SK-N-SH (cell line): Measurements from ENCODE around the gene OSBPL10. TPM values are rescaled to one million over a fixed set of nuclear protein-coding genes. Genes with fewer than 3 reads are reported as not detected.

Experiments
- CTCF ChIA-PET: fragments of 300-600, 350-600 bp; formaldehyde crosslinking; extraction: SDS; loops from one replicate; lab custom pipeline; 2021; lab: Yijun Ruan, JAX
- POLR2A ChIA-PET: fragments of 350-600 bp; sonication (Branson Sonifier 250); formaldehyde crosslinking; extraction: SDS; loops from one replicate; lab custom pipeline; 2020; ENCODE audit warnings: antibody characterized with exemption, inconsistent platforms; lab: Yijun Ruan, JAX
- DNase-seq: peaks from one replicate; pipeline ENCODE4 v3.0.0; 2012
- H2AFZ ChIP-seq: fragments of 200-600 bp; sonication (generic); 2 replicates; pipeline ENCODE4 v1.8.1; 2016; ENCODE audit warnings: antibody characterized with exemption, mild to moderate bottlenecking, low read depth
- H3F3A ChIP-seq: fragments of 200-600 bp; sonication (generic); replicated peaks from 2 replicates; pipeline ENCODE3; 2016; ENCODE audit warnings: antibody characterized with exemption, mild to moderate bottlenecking; ENCODE audit not compliant: insufficient read depth
- H3K27ac ChIP-seq, 2 experiments: fragments of 200-500 bp in 1 of 2; fragments of 200-600 bp in 1 of 2; sonication (Bioruptor generic) in 1 of 2; sonication (generic), shearing (Covaris generic) in 1 of 2; 2 replicates each; pipeline versions ENCODE4 v1.5.1 to v1.6.1; 2014 to 2016; ENCODE audit warnings: low read depth in 2 of 2, inconsistent platforms in 1 of 2, low read length in 1 of 2, mild to moderate bottlenecking in 1 of 2, mixed read lengths in 1 of 2
- H3K27me3 ChIP-seq: fragments of 200-600 bp; sonication (generic), shearing (Covaris generic); 2 replicates; pipeline ENCODE4 v1.6.1; 2016; ENCODE audit warnings: mixed run types; ENCODE audit not compliant: insufficient read depth
- H3K36me3 ChIP-seq, 2 experiments: fragments of 200-500 bp in 1 of 2; fragments of 200-600 bp in 1 of 2; sonication (Bioruptor generic) in 1 of 2; sonication (generic) in 1 of 2; replicated peaks in 1 of 2; 2 replicates each; pipeline versions ENCODE3 to v1.5.1; 2014 to 2016; ENCODE audit warnings: low read length in 1 of 2, mild to moderate bottlenecking in 1 of 2; ENCODE audit not compliant: insufficient read depth in 2 of 2, control insufficient read depth in 1 of 2
- H3K4me1 ChIP-seq, 2 experiments: fragments of 200-500 bp in 1 of 2; fragments of 200-600 bp in 1 of 2; sonication (Bioruptor generic) in 1 of 2; sonication (generic), shearing (Covaris generic) in 1 of 2; 2 replicates each; pipeline versions ENCODE4 v1.5.1 to v1.6.1; 2014 to 2016; ENCODE audit warnings: low read depth in 1 of 2, low read length in 1 of 2, mixed run types in 1 of 2; ENCODE audit not compliant: insufficient read depth in 2 of 2, control insufficient read depth in 1 of 2
- H3K4me2 ChIP-seq: fragments of 200-600 bp; sonication (generic), shearing (Covaris generic); 2 replicates; pipeline ENCODE4 v1.6.1; 2017; ENCODE audit warnings: mixed run types
- H3K4me3 ChIP-seq, 2 experiments: fragments of 200-500 bp in 1 of 2; fragments of 200-600 bp in 1 of 2; sonication (Bioruptor generic) in 1 of 2; sonication (generic), shearing (Covaris generic) in 1 of 2; 2 replicates each; pipeline versions ENCODE4 v1.5.1 to v1.8.1; 2014 to 2016; ENCODE audit warnings: low read depth in 2 of 2, inconsistent platforms in 1 of 2, low read length in 1 of 2, mild to moderate bottlenecking in 1 of 2, mixed read lengths in 1 of 2, moderate library complexity in 1 of 2
- H3K79me2 ChIP-seq: fragments of 200-600 bp; sonication (generic); 2 replicates; pipeline ENCODE4 v1.8.1; 2017; ENCODE audit warnings: mild to moderate bottlenecking; ENCODE audit not compliant: insufficient read depth
- H3K9ac ChIP-seq: fragments of 200-600 bp; sonication (generic); 2 replicates; pipeline ENCODE4 v1.6.1; 2017; ENCODE audit warnings: mixed run types
- H3K9me2 ChIP-seq: fragments of 200-600 bp; sonication (generic); 2 replicates; pipeline ENCODE4 v1.6.1; 2017; ENCODE audit warnings: mixed run types
- H3K9me3 ChIP-seq: fragments of 200-600 bp; sonication (generic); 2 replicates; pipeline ENCODE4 v1.6.1; 2017; ENCODE audit warnings: mixed run types, mild to moderate bottlenecking, moderate library complexity
- H4K20me1 ChIP-seq: fragments of 200-600 bp; sonication (generic); 2 replicates; pipeline ENCODE4 v1.6.1; 2017; ENCODE audit warnings: mild to moderate bottlenecking, mixed run types; ENCODE audit not compliant: insufficient read depth
- CHD2 ChIP-seq: fragments of 150-350 bp; IDR thresholded peaks from 2 replicates; pipeline ENCODE4 v1.6.1; 2018; ENCODE audit warnings: low read length; ENCODE audit not compliant: partially characterized antibody
- ELF1 ChIP-seq: IDR thresholded peaks from 2 replicates; pipeline ENCODE4 v1.4.0; 2012
- FOXJ3 ChIP-seq: sonication (generic); formaldehyde crosslinking; IDR thresholded peaks from 2 replicates; pipeline ENCODE4 v1.5.1; 2020; ENCODE audit warnings: mild to moderate bottlenecking, missing genetic modification reagents
- FOXM1 ChIP-seq: IDR thresholded peaks from 2 replicates; pipeline ENCODE4 v1.4.0; 2012; ENCODE audit warnings: low read depth, mild to moderate bottlenecking
- GABPA ChIP-seq: IDR thresholded peaks from 2 replicates; pipeline ENCODE4 v1.4.0; 2012; ENCODE audit warnings: low read depth, mild to moderate bottlenecking
- GATA2 ChIP-seq: sonication (generic); formaldehyde crosslinking; IDR thresholded peaks from 2 replicates; pipeline ENCODE4 v1.5.0; 2020; ENCODE audit warnings: mild to moderate bottlenecking, missing genetic modification reagents
- MXI1 ChIP-seq: IDR thresholded peaks from 2 replicates; pipeline ENCODE4 v1.6.1; 2012; ENCODE audit warnings: mild to moderate bottlenecking, low read depth, low read length, improper control_type of control experiment
- NRF1 ChIP-seq: IDR thresholded peaks from 2 replicates; pipeline ENCODE4 v1.6.1; 2012; ENCODE audit warnings: low read depth, mild to moderate bottlenecking, low read length
- RAD21 ChIP-seq: IDR thresholded peaks from 2 replicates; pipeline ENCODE4 v1.6.1; 2012; ENCODE audit warnings: mild to moderate bottlenecking, low read length
- RCOR1 ChIP-seq: fragments of 150-350 bp; IDR thresholded peaks from 2 replicates; pipeline ENCODE4 v1.6.1; 2017; ENCODE audit warnings: antibody characterized with exemption, low read length
- SMC3 ChIP-seq: IDR thresholded peaks from 2 replicates; pipeline ENCODE4 v1.6.1; 2012; ENCODE audit warnings: low read depth, low read length, improper control_type of control experiment
- TAF1 ChIP-seq: IDR thresholded peaks from 2 replicates; pipeline ENCODE4 v1.6.1; 2012; ENCODE audit warnings: low read depth, mild to moderate bottlenecking, low read length, moderate library complexity, borderline replicate concordance
- WGBS: methylation state at CpG from one replicate; pipeline ENCODE4 v1.1.6; 2017; ENCODE audit warnings: low lambda C conversion rate; 5-methylcytosine and 5-hydroxymethylcytosine counted together
- polyA plus RNA-seq, 3 experiments: library from polyadenylated mRNA; depleted of rRNA; stranded (reverse); fragments of >200 nt; gene quantifications; 2 replicates each; pipeline ENCODE4 v1.2.3, GENCODE V29; 2012
- TF ChIP-seq, protein P1 (sequence below): IDR thresholded peaks from 2 replicates; pipeline ENCODE4 v1.6.1; 2012; ENCODE audit warnings: mild to moderate bottlenecking, low read depth, low read length, moderate library complexity
- TF ChIP-seq, protein P2 (sequence below): IDR thresholded peaks from 2 replicates; pipeline ENCODE4 v1.4.0; 2012; ENCODE audit warnings: low read depth, borderline replicate concordance
- TF ChIP-seq, protein P3 (sequence below): fragments of 150-350 bp; IDR thresholded peaks from 2 replicates; pipeline ENCODE4 v1.6.1; 2017; ENCODE audit warnings: antibody characterized with exemption, low read length, low read depth, borderline replicate concordance
- TF ChIP-seq, protein P4 (sequence below): IDR thresholded peaks from 2 replicates; pipeline ENCODE4 v1.4.0; 2012; ENCODE audit warnings: low read depth, borderline replicate concordance
- TF ChIP-seq, protein P5 (sequence below): IDR thresholded peaks from 2 replicates; pipeline ENCODE4 v1.4.0; 2012; ENCODE audit warnings: low read depth

Gene OSBPL10
- polyA plus RNA-seq, 1 of the 3 experiments (the other 2 are of a cell fraction) = 0.12 TPM

DNA sequence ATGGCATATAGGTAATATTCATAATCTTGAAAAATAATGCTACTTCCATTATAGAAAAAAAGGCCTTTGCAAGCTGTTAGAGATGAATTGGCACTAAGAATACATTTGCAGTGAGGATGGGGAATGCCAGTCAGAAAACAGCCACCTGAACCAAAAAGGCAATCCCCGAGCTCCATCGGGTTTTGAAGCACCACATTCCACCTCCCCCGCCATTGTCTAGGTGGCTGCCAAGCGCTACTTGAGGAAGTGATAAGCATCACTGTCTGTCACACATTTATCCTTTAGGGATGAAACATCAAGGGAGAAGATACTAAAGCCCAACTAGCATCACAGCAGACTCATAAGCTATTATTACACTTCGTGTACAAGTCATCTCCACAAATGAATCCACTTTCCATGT, 112.8 kb downstream of the OSBPL10 start:
- Histone ChIP-seq H3K4me1 (no peaks in the 10 kb centered on the region), H4K20me1 (no peaks in the 10 kb centered on the region), H3K9me3 (no peaks in the 10 kb centered on the region), H2AFZ (no peak overlapping the region), H3K4me3 (no peak overlapping the region), H3K4me2 (no peak overlapping the region), H3K9me2 (no peaks in the 10 kb centered on the region), H3K79me2 (no peaks in the 10 kb centered on the region)
- ChIA-PET CTCF (no interaction called here), POLR2A (no interaction called here)
- TF ChIP-seq RAD21 (no peak), SMC3 (no peak), FOXM1 (no peak), RCOR1 (no peak), GATA2 (CRISPR knock-in tag) (no peak), CHD2 (no peak)
- TF ChIP-seq, protein P1, sequence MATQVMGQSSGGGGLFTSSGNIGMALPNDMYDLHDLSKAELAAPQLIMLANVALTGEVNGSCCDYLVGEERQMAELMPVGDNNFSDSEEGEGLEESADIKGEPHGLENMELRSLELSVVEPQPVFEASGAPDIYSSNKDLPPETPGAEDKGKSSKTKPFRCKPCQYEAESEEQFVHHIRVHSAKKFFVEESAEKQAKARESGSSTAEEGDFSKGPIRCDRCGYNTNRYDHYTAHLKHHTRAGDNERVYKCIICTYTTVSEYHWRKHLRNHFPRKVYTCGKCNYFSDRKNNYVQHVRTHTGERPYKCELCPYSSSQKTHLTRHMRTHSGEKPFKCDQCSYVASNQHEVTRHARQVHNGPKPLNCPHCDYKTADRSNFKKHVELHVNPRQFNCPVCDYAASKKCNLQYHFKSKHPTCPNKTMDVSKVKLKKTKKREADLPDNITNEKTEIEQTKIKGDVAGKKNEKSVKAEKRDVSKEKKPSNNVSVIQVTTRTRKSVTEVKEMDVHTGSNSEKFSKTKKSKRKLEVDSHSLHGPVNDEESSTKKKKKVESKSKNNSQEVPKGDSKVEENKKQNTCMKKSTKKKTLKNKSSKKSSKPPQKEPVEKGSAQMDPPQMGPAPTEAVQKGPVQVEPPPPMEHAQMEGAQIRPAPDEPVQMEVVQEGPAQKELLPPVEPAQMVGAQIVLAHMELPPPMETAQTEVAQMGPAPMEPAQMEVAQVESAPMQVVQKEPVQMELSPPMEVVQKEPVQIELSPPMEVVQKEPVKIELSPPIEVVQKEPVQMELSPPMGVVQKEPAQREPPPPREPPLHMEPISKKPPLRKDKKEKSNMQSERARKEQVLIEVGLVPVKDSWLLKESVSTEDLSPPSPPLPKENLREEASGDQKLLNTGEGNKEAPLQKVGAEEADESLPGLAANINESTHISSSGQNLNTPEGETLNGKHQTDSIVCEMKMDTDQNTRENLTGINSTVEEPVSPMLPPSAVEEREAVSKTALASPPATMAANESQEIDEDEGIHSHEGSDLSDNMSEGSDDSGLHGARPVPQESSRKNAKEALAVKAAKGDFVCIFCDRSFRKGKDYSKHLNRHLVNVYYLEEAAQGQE = no peak
- TF ChIP-seq, protein P2, sequence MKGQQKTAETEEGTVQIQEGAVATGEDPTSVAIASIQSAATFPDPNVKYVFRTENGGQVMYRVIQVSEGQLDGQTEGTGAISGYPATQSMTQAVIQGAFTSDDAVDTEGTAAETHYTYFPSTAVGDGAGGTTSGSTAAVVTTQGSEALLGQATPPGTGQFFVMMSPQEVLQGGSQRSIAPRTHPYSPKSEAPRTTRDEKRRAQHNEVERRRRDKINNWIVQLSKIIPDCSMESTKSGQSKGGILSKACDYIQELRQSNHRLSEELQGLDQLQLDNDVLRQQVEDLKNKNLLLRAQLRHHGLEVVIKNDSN = no peak
- TF ChIP-seq, all 33 proteins: peak for 0
- DNase-seq = no peak
- Histone ChIP-seq H3K27me3 (no peaks in the 10 kb centered on the region), H3K27ac (no peak overlapping the region), H3K36me3 (no peaks in the 10 kb centered on the region), H3F3A (no peaks in the 10 kb centered on the region), H3K9ac (no peak overlapping the region)
- 65% methylated on average over 5 of the region's 5 CpGs for WGBS

DNA sequence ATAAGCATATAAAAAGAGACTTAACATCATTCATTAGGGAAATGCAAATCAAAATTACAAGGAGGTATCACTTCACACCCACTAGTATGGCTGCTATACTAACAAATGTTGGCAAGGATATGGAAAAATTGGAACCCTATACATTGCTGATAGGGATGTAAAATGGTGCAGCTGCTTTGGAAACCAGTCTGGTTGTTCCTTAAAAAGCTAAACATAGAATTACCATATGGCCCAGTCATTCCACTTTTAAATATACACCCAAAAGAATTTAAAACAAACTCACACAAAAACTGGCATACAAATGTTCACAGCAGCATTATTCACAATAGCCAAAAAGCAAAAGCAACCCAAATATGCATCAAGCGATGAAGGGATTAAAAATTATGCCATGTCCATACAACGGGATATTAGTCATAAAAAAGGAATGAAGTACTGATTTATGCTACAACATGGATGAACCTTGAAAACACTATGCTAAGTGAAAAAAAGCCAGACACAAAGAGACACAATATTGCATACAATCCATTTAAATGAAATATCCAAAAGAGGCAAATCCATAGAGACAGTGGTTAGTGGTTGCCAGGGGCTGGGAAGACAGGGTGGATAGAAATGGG, 118.3 kb downstream of the OSBPL10 start:
- CTCF ChIA-PET = interaction anchor here (0.9 kb wide), 1 partner anchor 38 kb away, joined by 4 read pairs; no protein-coding TSS in a partner anchor
- H3K4me1 ChIP-seq = no peaks in the 10 kb centered on the region
- no peaks in the 10 kb centered on the region for H3K9me3 ChIP-seq
- no peaks in the 10 kb centered on the region for H3K27me3 ChIP-seq
- no peak for DNase-seq
- no peak overlapping the region for H3K4me2 ChIP-seq
- WGBS = 64% methylated on average over 2 of the region's 2 CpGs
- H3K79me2 ChIP-seq = no peaks in the 10 kb centered on the region
- no peak overlapping the region for H3K9ac ChIP-seq
- no peaks in the 10 kb centered on the region for H3F3A ChIP-seq
- H3K4me3 ChIP-seq = no peak overlapping the region
- H3K9me2 ChIP-seq = no peaks in the 10 kb centered on the region
- H2AFZ ChIP-seq = no peak overlapping the region
- H3K36me3 ChIP-seq = no peaks in the 10 kb centered on the region
- H3K27ac ChIP-seq = no peak overlapping the region
- TF ChIP-seq FOXJ3 = no peak
- TF ChIP-seq, protein P3, sequence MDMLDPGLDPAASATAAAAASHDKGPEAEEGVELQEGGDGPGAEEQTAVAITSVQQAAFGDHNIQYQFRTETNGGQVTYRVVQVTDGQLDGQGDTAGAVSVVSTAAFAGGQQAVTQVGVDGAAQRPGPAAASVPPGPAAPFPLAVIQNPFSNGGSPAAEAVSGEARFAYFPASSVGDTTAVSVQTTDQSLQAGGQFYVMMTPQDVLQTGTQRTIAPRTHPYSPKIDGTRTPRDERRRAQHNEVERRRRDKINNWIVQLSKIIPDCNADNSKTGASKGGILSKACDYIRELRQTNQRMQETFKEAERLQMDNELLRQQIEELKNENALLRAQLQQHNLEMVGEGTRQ = no peak
- no peak for TF ChIP-seq ELF1
- no peak for TF ChIP-seq NRF1
- TF ChIP-seq, protein P4, sequence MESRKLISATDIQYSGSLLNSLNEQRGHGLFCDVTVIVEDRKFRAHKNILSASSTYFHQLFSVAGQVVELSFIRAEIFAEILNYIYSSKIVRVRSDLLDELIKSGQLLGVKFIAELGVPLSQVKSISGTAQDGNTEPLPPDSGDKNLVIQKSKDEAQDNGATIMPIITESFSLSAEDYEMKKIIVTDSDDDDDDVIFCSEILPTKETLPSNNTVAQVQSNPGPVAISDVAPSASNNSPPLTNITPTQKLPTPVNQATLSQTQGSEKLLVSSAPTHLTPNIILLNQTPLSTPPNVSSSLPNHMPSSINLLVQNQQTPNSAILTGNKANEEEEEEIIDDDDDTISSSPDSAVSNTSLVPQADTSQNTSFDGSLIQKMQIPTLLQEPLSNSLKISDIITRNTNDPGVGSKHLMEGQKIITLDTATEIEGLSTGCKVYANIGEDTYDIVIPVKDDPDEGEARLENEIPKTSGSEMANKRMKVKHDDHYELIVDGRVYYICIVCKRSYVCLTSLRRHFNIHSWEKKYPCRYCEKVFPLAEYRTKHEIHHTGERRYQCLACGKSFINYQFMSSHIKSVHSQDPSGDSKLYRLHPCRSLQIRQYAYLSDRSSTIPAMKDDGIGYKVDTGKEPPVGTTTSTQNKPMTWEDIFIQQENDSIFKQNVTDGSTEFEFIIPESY = no peak
- TF ChIP-seq TAF1 = no peak
- no peak for TF ChIP-seq MXI1
- TF ChIP-seq, protein P5, sequence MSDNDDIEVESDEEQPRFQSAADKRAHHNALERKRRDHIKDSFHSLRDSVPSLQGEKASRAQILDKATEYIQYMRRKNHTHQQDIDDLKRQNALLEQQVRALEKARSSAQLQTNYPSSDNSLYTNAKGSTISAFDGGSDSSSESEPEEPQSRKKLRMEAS = no peak
- no peak for TF ChIP-seq GABPA
- TF ChIP-seq, all 33 proteins: peak for 0
- POLR2A ChIA-PET = interaction anchor here (0.6 kb wide), 1 partner anchor 447 kb away, joined by 3 read pairs; no protein-coding TSS in a partner anchor
- no peaks in the 10 kb centered on the region for H4K20me1 ChIP-seq
